K562 (cell line): ENCODE data around the gene IKZF4. TPM values are rescaled to one million over a fixed set of nuclear protein-coding genes. Genes with fewer than 3 reads are reported as not detected.

Experiments
- BCOR ChIP-seq: fragments of 450-650 bp; IDR thresholded peaks from 2 replicates; pipeline ENCODE4 v1.6.1; 2016
- BDP1 ChIP-seq: IDR thresholded peaks from 3 replicates; pipeline ENCODE4 v1.6.1; 2011; ENCODE audit not compliant: insufficient read length, insufficient read depth
- C11orf30 ChIP-seq: fragments of 450-650 bp; IDR thresholded peaks from 2 replicates; pipeline ENCODE4 v1.6.1; 2016; ENCODE audit warnings: low read depth, mild to moderate bottlenecking
- CREB1 ChIP-seq, 2 experiments: sonication (generic) in 1 of 2; formaldehyde crosslinking in 1 of 2; IDR thresholded peaks; 2 replicates each; pipeline versions ENCODE4 v1.6.1 to v1.8.0; 2012 to 2022; ENCODE audit warnings: inconsistent platforms in 1 of 2, mild to moderate bottlenecking in 1 of 2, missing genetic modification reagents in 1 of 2, moderate library complexity in 1 of 2
- CTCF ChIP-seq, 3 experiments: IDR thresholded peaks in 2 of 3; conservative IDR thresholded peaks in 1 of 3; 2 replicates each; pipeline ENCODE4 v1.5.1; 2011 to 2012; ENCODE audit warnings: low read length in 3 of 3, mild to moderate bottlenecking in 3 of 3, control low read depth in 2 of 3, improper control_type of control experiment in 1 of 3, inconsistent platforms in 1 of 3, low read depth in 1 of 3, mixed read lengths in 1 of 3, moderate library complexity in 1 of 3; ENCODE audit not compliant: insufficient read depth in 2 of 3
- EP400 ChIP-seq: fragments of 450-650 bp; IDR thresholded peaks from 2 replicates; pipeline ENCODE4 v1.6.1; 2017; ENCODE audit warnings: antibody characterized with exemption, mild to moderate bottlenecking, moderate library complexity
- FIP1L1 ChIP-seq: fragments of 200-400 bp; formaldehyde crosslinking; IDR thresholded peaks from 2 replicates; pipeline ENCODE4 v1.6.1; 2018; ENCODE audit warnings: mild to moderate bottlenecking, low read depth, low read length; ENCODE audit not compliant: poor library complexity, severe bottlenecking
- FOSL1 ChIP-seq: fragments of 200-800 bp; sonication (Bioruptor generic); conservative IDR thresholded peaks from 2 replicates; pipeline ENCODE4 v1.6.1; 2016; ENCODE audit warnings: missing genetic modification characterization, missing compliant biosample characterization
- FOXK2 ChIP-seq, 2 experiments: fragments of 450-650 bp; IDR thresholded peaks in 1 of 2; conservative IDR thresholded peaks in 1 of 2; 2 replicates each; pipeline ENCODE4 v1.6.1; 2016; ENCODE audit warnings: low read depth in 2 of 2, mild to moderate bottlenecking in 1 of 2
- GABPA ChIP-seq: fragments of 200-800 bp; sonication (Bioruptor generic); conservative IDR thresholded peaks from 2 replicates; pipeline ENCODE4 v1.6.1; 2016; ENCODE audit warnings: low read depth, missing genetic modification characterization, missing compliant biosample characterization
- HCFC1 ChIP-seq: IDR thresholded peaks from 2 replicates; pipeline ENCODE4 v1.6.1; 2012; ENCODE audit warnings: low read depth, low read length, improper control_type of control experiment
- HMBOX1 ChIP-seq: sonication (generic); IDR thresholded peaks from 2 replicates; pipeline ENCODE4 v1.6.1; 2016
- MNT ChIP-seq, 2 experiments: fragments of 450-650 bp; conservative IDR thresholded peaks; 2 replicates each; pipeline ENCODE4 v1.6.1; 2017; ENCODE audit warnings: mild to moderate bottlenecking in 2 of 2, moderate library complexity in 2 of 2
- MTF1 ChIP-seq: fragments of 250-450 bp; sonication (Bioruptor Pico); IDR thresholded peaks from 2 replicates; pipeline ENCODE4 v1.9.0; 2021; ENCODE audit warnings: moderate library complexity, mild to moderate bottlenecking, inconsistent platforms, borderline replicate concordance
- NBN ChIP-seq: fragments of 450-650 bp; IDR thresholded peaks from 2 replicates; pipeline ENCODE4 v1.6.1; 2016; ENCODE audit warnings: low read depth, mild to moderate bottlenecking
- NEUROD1 ChIP-seq: fragments of 150-350 bp; IDR thresholded peaks from 2 replicates; pipeline ENCODE4 v1.6.1; 2014; ENCODE audit warnings: borderline replicate concordance, low read length, low read depth; ENCODE audit not compliant: partially characterized antibody
- NUFIP1 ChIP-seq: fragments of 450-650 bp; IDR thresholded peaks from 2 replicates; pipeline ENCODE4 v1.6.1; 2018; ENCODE audit not compliant: partially characterized antibody
- OTX1 ChIP-seq: fragments of 450-650 bp; formaldehyde crosslinking; IDR thresholded peaks from 2 replicates; pipeline ENCODE4 v1.4.0; 2022; ENCODE audit warnings: mild to moderate bottlenecking
- RHOXF2B ChIP-seq: fragments of 250-450 bp; sonication (Bioruptor Pico); conservative IDR thresholded peaks from 2 replicates; pipeline ENCODE4 v1.5.1; 2021
- SP2 ChIP-seq: IDR thresholded peaks from 2 replicates; pipeline ENCODE4 v1.6.1; 2011; ENCODE audit warnings: mild to moderate bottlenecking, low read depth, low read length, moderate library complexity; ENCODE audit not compliant: poor library complexity, severe bottlenecking; ENCODE audit errors: extremely low read depth
- TEAD1 ChIP-seq, 2 experiments: fragments of 450-650 bp in 1 of 2; sonication (generic) in 1 of 2; formaldehyde crosslinking; IDR thresholded peaks; 2 replicates each; pipeline versions ENCODE4 v1.4.0 to v1.8.0; 2020 to 2022; ENCODE audit warnings: mild to moderate bottlenecking in 2 of 2, missing genetic modification reagents in 1 of 2
- TEAD4 ChIP-seq, 2 experiments: sonication (generic) in 1 of 2; formaldehyde crosslinking in 1 of 2; IDR thresholded peaks; 2 replicates each; pipeline versions ENCODE4 v1.6.1 to v1.8.0; 2012 to 2022; ENCODE audit warnings: borderline replicate concordance in 1 of 2, inconsistent platforms in 1 of 2, low read length in 1 of 2, mild to moderate bottlenecking in 1 of 2, missing genetic modification reagents in 1 of 2
- ZNF212 ChIP-seq: fragments of 450-650 bp; formaldehyde crosslinking; IDR thresholded peaks from 2 replicates; pipeline ENCODE4 v1.4.0; 2020; ENCODE audit warnings: mild to moderate bottlenecking
- polyA plus RNA-seq, 8 experiments: library from polyadenylated mRNA; depleted of rRNA in 4 of 8; stranded (reverse) in 5 of 8; unstranded in 3 of 8; fragments of >200 nt; fragmentation: Nextera tagmentation in 2 of 8; fragmentation: Illumina TruSeq in 1 of 8; extraction: Ambion mirVana in 2 of 8; extraction: Trizol in 1 of 8; gene quantifications; 2 replicates each; pipeline versions ENCODE4 v1.2.1 to v1.2.3, GENCODE V29; 2011 to 2014; ENCODE audit warnings: inconsistent platforms in 1 of 8, missing spikeins in 1 of 8
- total RNA-seq, 7 experiments: library from RNA; depleted of rRNA in 6 of 7; stranded (reverse); fragments of >200 nt in 6 of 7; fragmentation: Illumina TruSeq in 2 of 7; extraction: Trizol in 2 of 7; gene quantifications; 2 replicates each; pipeline versions ENCODE4 v1.2.1 to v1.2.3, GENCODE V29; 2011 to 2021; ENCODE audit warnings: low replicate concordance in 1 of 7

IKZF4 gene
- total and polyA plus RNA-seq, 9 of the 15 experiments (the other 6 are each of a cell fraction or from before 2014, with no cell fraction given): 1.9 to 16.3 (median 3.6) TPM

GRCh38 chr12:55973599-55974307 is 47.1 kb upstream of the IKZF4 start, which contains the start of gene RAB5B (continued):
- TF ChIP-seq FIP1L1 (peak; percentile 88), OTX1 (CRISPR knock-in tag) (peak; percentile 74; the same call in 1 of the 2 replicates), ZNF212 (CRISPR knock-in tag) (no peak), GABPA (tag) (0 out of 2 replicates have a peak, but pooled peaks have one; percentile 46), HCFC1 (peak; percentile 45), NEUROD1 (peak; percentile 100), FOXK2 (conservative IDR thresholded peaks at IDR 0.05 in 1 of 2, IDR thresholded peaks at IDR 0.05 in 1 of 2; ENCODE audit: low read depth in 2 of 2) (peak; percentile 97), MNT (conservative IDR thresholded peaks at IDR 0.05) (peak; percentile 66 to 79), BCOR (no peak; the same call in 1 of the 2 replicates), MTF1 (CRISPR knock-in tag) (no peak), TEAD1 (CRISPR knock-in tag; IDR thresholded peaks at IDR 0.05) (peak in 1 of 2 experiments; percentile 43; a peak in 1 of 4 replicates), TEAD4 (IDR thresholded peaks at IDR 0.05; ENCODE audit: low read length) (0 out of 2 replicates have a peak, but pooled peaks have one; percentile 25), TEAD4 (CRISPR knock-in tag; IDR thresholded peaks at IDR 0.05; ENCODE audit: borderline replicate concordance) (no peak), NBN (0 out of 2 replicates have a peak, but pooled peaks have one; percentile 48), RHOXF2B (CRISPR knock-in tag) (no peak), EP400 (peak; percentile 63), SP2 (peak; percentile 96), CTCF (IDR thresholded peaks at IDR 0.05 in 2 of 3, conservative IDR thresholded peaks at IDR 0.05 in 1 of 3; ENCODE audit: insufficient read depth in 2 of 3, low read depth in 1 of 3, low read length in 3 of 3) (peak in 1 of 3 experiments; percentile 5; a peak in 1 of 6 replicates), BDP1 (no peak), FOSL1 (tag) (peak; percentile 93), C11orf30 (peak; percentile 72), CREB1 (IDR thresholded peaks at IDR 0.05) (peak; percentile 93), CREB1 (CRISPR knock-in tag; IDR thresholded peaks at IDR 0.05) (peak; percentile 98), HMBOX1 (peak; percentile 90), NUFIP1 (no peak)
